ENCODE results near the gene CNN2.

- TF ChIP-seq POLR2AphosphoS5 (IDR thresholded peaks at IDR 0.05; ENCODE audit: low read depth, low read length) (no peak), POLR2A (IDR thresholded peaks at IDR 0.05; ENCODE audit: low read depth, low read length) (no peak), TAF1 (IDR thresholded peaks at IDR 0.05; ENCODE audit: borderline replicate concordance, low read depth, low read length) (no peak)
Measured at GRCh38 chr19:1011831-1012333, 14.5 kb upstream of the CNN2 start.

Measured in GM12892 (cell line).